Heart right ventricle (tissue), 16 donors: ENCODE data around the gene PRKD1. TPM values are rescaled to one million over a fixed set of nuclear protein-coding genes. Genes with fewer than 3 reads are reported as not detected.
A peak's percentile ranks its signal among the peaks of the same experiment; 100 is the strongest.

Experiments
- ATAC-seq, 8 donors: fragments of 200-7000 bp; cut with Tn5 transposase; one replicate each; pipeline ENCODE4 v1.9.1; 2020; ENCODE audit warnings: mild to moderate bottlenecking in 8 of 8, moderate library complexity in 8 of 8, moderate number of reproducible peaks in 1 of 8
- DNase-seq, 2 donors: peaks; one replicate each; pipeline ENCODE4 v3.0.0-alpha.2; 2020
- H3K27ac ChIP-seq, 10 donors: fragments of 200-600 bp; sonication (generic) in 2 of 10; one replicate each; pipeline versions ENCODE4 v1.5.0 to v1.8.0; 2020 to 2022; ENCODE audit warnings: mild to moderate bottlenecking in 3 of 10
- H3K27me3 ChIP-seq, 7 donors: fragments of 200-600 bp; one replicate each; pipeline ENCODE4 v1.8.0; 2021 to 2022; ENCODE audit warnings: mild to moderate bottlenecking in 2 of 7
- H3K36me3 ChIP-seq, 9 donors: fragments of 200-600 bp; sonication (generic) in 1 of 9; one replicate each; pipeline versions ENCODE4 v1.5.0 to v1.8.0; 2020 to 2022; ENCODE audit warnings: mild to moderate bottlenecking in 2 of 9
- H3K4me1 ChIP-seq, 9 donors: fragments of 200-600 bp; sonication (generic) in 1 of 9; one replicate each; pipeline versions ENCODE4 v1.5.0 to v1.8.0; 2020 to 2022; ENCODE audit warnings: mild to moderate bottlenecking in 4 of 9
- H3K4me3 ChIP-seq, 10 donors: fragments of 200-600 bp; sonication (generic) in 2 of 10; one replicate each; pipeline versions ENCODE4 v1.5.0 to v1.8.0; 2020 to 2022; ENCODE audit warnings: mild to moderate bottlenecking in 7 of 10, moderate library complexity in 2 of 10
- H3K9me3 ChIP-seq, 11 donors: fragments of 200-600 bp in 10 of 11; sonication (generic) in 2 of 11; one replicate each; pipeline versions ENCODE4 v1.5.0 to v1.8.0; 2013 to 2022; ENCODE audit warnings: mild to moderate bottlenecking in 2 of 11, control low read depth in 1 of 11, moderate library complexity in 1 of 11
- WGBS, 2 donors: extraction: QIAGEN DNeasy Blood & Tissue Kit; methylation state at CpG; one replicate each; pipeline ENCODE4 v1.1.7; 2013; ENCODE audit warnings: inconsistent platforms in 1 of 2; 5-methylcytosine and 5-hydroxymethylcytosine counted together
- intact Hi-C, 10 donors: fragments of 100-400 bp; cut with DNase I; formaldehyde crosslinking; loops; one replicate each; pipeline versions ENCODE4 v1.11.1 to v1.14.2; 2022
- long read RNA-seq, 3 donors: library from polyadenylated mRNA; unstranded; transcript quantifications; one replicate each; pipeline ENCODE4 v2.0.0, GENCODE V29; 2020 to 2021
- polyA plus RNA-seq, 2 donors: library from polyadenylated mRNA; stranded (reverse); fragments of 200-250 nt; gene quantifications; one replicate each; pipeline ENCODE4 v1.2.3, GENCODE V29; 2013
- total RNA-seq, 10 donors: library from RNA; stranded (reverse); fragmentation: NEBNext Ultra II Directional in 3 of 10; extraction: Animal tissue kit (Norgen Biotek cat#: 25700) in 3 of 10; gene quantifications; one replicate each; pipeline versions ENCODE4 v1.2.1 to v1.2.4, GENCODE V29; 2021 to 2023
- TF ChIP-seq, protein P1 (sequence below), 9 donors: fragments of 200-600 bp; sonication (generic) in 2 of 9; IDR thresholded peaks; one replicate each; pipeline versions ENCODE4 v1.5.0 to v1.8.0; 2021 to 2022; ENCODE audit warnings: antibody characterized with exemption in 9 of 9, mild to moderate bottlenecking in 5 of 9, moderate library complexity in 1 of 9
- donor health status: Arrhythmogenic right ventricular cardiomyopathy.
- donor health status: ischemic (EF 13 %, LVEDD 7.1; RV severe dilation, severe dysfunction).
- donor health status: healthy with polysubstance abuse.
- donor health status: DM: no; HTN: yes; CAD: no.
- donor health status: DM: no; HTN: no; CAD: no.
- donor health status: ischemic (EF 25% LVEDD 6.9; RV normal size, moderate dysfunction).
- donor health status: ischemic (EF 25% LVEDD 5.7; RV mildly dilated, moderate dysfunction).
- donor health status: healthy.
- donor health status: DM: yes; HTN: yes; CAD: no.
- donor health status: Ischemic cardiomyopathy.
- donor health status: ischemic (EF 35%, LVEDD 5.7; RV mildly dilated, moderate dysfunction).
- donor health status: nonischemic (EF 11% LVEDD 7.7; RV severe dilation, severe dysfunction).
- donor health status: DM: yes; HTN: yes; CAD: no.
- donor health status: PGD.
- donor health status: ischemic (EF 29% LVEDD 5.4; RV normal size, mild dysfunction).
- donor health status: nonischemic (EF 23%, LVEDD 6.1; RV moderate dilation, normal function).

Gene PRKD1
- total RNA-seq: 1 to 10 TPM; 1.7 to 4.3 (median 3.1) TPM
- polyA plus RNA-seq: 1 to 10 TPM; 2.0 to 2.1 TPM
- long read RNA-seq, donor 1: 0 reads
- long read RNA-seq, donor 2, partial matches to known transcripts: 3 of 3 reads
- long read RNA-seq, donor 2, other reads (novel, unspliced or antisense): 0 of 3 reads
- long read RNA-seq, donor 3, partial matches to known transcripts: 4 of 4 reads
- long read RNA-seq, donor 3, other reads (novel, unspliced or antisense): 0 of 4 reads

- no peaks in the 10 kb centered on the region for H3K9me3 ChIP-seq
- peak within 1 kb of the TSS; percentile 62 to 85 (median 76) for H3K4me3 ChIP-seq
- H3K27ac ChIP-seq: peak within 1 kb of the TSS; percentile 19 to 90 (median 78)
- WGBS, 2 donors: 0 to 1% methylated on average over 63 to 90 of the region's 91 CpGs
- H3K27me3 ChIP-seq: peaks cover 0 to 27% (median 0%) of the 10 kb centered on the region in 7 donors
- H3K36me3 ChIP-seq: no peaks in the 10 kb centered on the region
- intact Hi-C loops: loop anchor here in 6 of 10 donors (2.0 to 10.0 kb wide), 5 partner anchors 17 to 373 kb away; no protein-coding TSS in a partner anchor
- DNase-seq (peak; percentile 69 to 76), ATAC-seq (peak; percentile 77 to 91 (median 86))
- TF ChIP-seq, protein P1, sequence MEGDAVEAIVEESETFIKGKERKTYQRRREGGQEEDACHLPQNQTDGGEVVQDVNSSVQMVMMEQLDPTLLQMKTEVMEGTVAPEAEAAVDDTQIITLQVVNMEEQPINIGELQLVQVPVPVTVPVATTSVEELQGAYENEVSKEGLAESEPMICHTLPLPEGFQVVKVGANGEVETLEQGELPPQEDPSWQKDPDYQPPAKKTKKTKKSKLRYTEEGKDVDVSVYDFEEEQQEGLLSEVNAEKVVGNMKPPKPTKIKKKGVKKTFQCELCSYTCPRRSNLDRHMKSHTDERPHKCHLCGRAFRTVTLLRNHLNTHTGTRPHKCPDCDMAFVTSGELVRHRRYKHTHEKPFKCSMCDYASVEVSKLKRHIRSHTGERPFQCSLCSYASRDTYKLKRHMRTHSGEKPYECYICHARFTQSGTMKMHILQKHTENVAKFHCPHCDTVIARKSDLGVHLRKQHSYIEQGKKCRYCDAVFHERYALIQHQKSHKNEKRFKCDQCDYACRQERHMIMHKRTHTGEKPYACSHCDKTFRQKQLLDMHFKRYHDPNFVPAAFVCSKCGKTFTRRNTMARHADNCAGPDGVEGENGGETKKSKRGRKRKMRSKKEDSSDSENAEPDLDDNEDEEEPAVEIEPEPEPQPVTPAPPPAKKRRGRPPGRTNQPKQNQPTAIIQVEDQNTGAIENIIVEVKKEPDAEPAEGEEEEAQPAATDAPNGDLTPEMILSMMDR (IDR thresholded peaks at IDR 0.05): peak in 8 of 9 donors; percentile 18 to 60 (median 31)
- H3K4me1 ChIP-seq: peaks cover 6 to 33% (median 17%) of the 10 kb centered on the region in 9 donors
These were observed at the start of gene PRKD1 for GRCh38 chr14:29927376-29928116. Gene PRKD1, minus strand, starts transcription at chr14:29927847.

DNA sequence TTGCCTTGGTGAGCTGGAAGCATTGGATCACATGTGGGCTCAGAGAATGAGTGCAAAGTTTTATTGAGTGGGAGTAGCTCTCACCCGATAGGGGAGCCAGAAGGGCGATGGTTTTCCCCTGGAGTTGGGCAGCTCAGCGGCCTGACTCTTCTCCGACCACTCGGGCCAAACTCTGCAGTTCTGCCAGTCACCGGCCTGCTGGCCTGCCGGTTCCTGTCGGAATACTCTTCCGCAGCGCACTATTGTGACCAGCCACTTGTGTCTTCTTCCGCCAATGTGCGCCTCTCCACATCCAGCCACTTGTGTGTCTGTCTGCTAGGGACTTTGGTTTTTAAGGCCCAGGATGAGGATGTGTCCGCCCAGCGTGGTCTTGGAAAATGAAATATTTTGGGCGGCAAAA lies 43.5 kb upstream of the PRKD1 start:
- no peak overlapping the region for H3K4me3 ChIP-seq
- no peaks in the 10 kb centered on the region for H3K4me1 ChIP-seq
- intact Hi-C loops: no loop called here
- H3K27me3 ChIP-seq: no peaks in the 10 kb centered on the region
- H3K9me3 ChIP-seq: no peaks in the 10 kb centered on the region
- ATAC-seq: no peak
- no peak overlapping the region for H3K27ac ChIP-seq
- no peak for DNase-seq
- TF ChIP-seq, protein P1 (IDR thresholded peaks at IDR 0.05): no peak
- H3K36me3 ChIP-seq: no peaks in the 10 kb centered on the region
- 95% methylated on average over 15 of the region's 15 CpGs for WGBS, 2 donors

- H3K4me3 ChIP-seq: no peak overlapping the region
- WGBS, 2 donors: 85 to 92% methylated on average over 3 of the region's 3 CpGs
- no peaks in the 10 kb centered on the region for H3K4me1 ChIP-seq
- TF ChIP-seq, protein P1 (IDR thresholded peaks at IDR 0.05): no peak
- DNase-seq (no peak), ATAC-seq (no peak)
- H3K36me3 ChIP-seq: no peaks in the 10 kb centered on the region
- H3K27ac ChIP-seq: no peak overlapping the region
- intact Hi-C loops: no loop called here
- H3K9me3 ChIP-seq: peaks cover 0 to 14% (median 0%) of the 10 kb centered on the region in 11 donors
- no peaks in the 10 kb centered on the region for H3K27me3 ChIP-seq
These were observed 27.4 kb upstream of the PRKD1 start for GRCh38 chr14:29955087-29955486.

- H3K27me3 ChIP-seq: no peaks in the 10 kb centered on the region
These were observed 25.9 kb upstream of the PRKD1 start for GRCh38 chr14:29953501-29953900.

More at GRCh38 chr14:29953501-29953900, 25.9 kb upstream of the PRKD1 start:
- DNase-seq: no peak
- ATAC-seq: no peak
- peaks cover 0 to 14% (median 0%) of the 10 kb centered on the region in 11 donors for H3K9me3 ChIP-seq
- no peak overlapping the region for H3K4me3 ChIP-seq
- intact Hi-C loops: no loop called here
- H3K4me1 ChIP-seq: no peaks in the 10 kb centered on the region
- no peaks in the 10 kb centered on the region for H3K36me3 ChIP-seq
- 80 to 81% methylated on average over 6 of the region's 6 CpGs for WGBS, 2 donors
- no peak overlapping the region for H3K27ac ChIP-seq
- TF ChIP-seq, protein P1 (IDR thresholded peaks at IDR 0.05): no peak
